Neural cell (in vitro differentiated cells): ENCODE measurements around the gene TNRC6C.

ENCODE experiments used
- EP300 ChIP-seq: fragments of 450-650 bp; conservative IDR thresholded peaks from 2 replicates; pipeline ENCODE4 v1.6.1; 2014; ENCODE audit warnings: antibody characterized with exemption, mild to moderate bottlenecking, moderate library complexity; ENCODE audit not compliant: poor library complexity, severe bottlenecking
- EZH2 ChIP-seq: fragments of 200-600, 300-800 bp; shearing (Covaris generic), sonication (generic); IDR thresholded peaks from 2 replicates; pipeline ENCODE4 v1.6.1; 2014; ENCODE audit warnings: antibody characterized with exemption, low read length, borderline replicate concordance, mild to moderate bottlenecking; ENCODE audit not compliant: insufficient read depth, poor library complexity, severe bottlenecking
- MXI1 ChIP-seq: fragments of 450-650 bp; conservative IDR thresholded peaks from 2 replicates; pipeline ENCODE4 v1.6.1; 2014; ENCODE audit warnings: antibody characterized with exemption, mild to moderate bottlenecking; ENCODE audit not compliant: poor library complexity, severe bottlenecking
- POLR2AphosphoS5 ChIP-seq: IDR thresholded peaks from 2 replicates; pipeline ENCODE4 v1.6.1; 2012
- SMC3 ChIP-seq: fragments of 450-650 bp; conservative IDR thresholded peaks from 2 replicates; pipeline ENCODE4 v1.6.1; 2014; ENCODE audit warnings: antibody characterized with exemption, mild to moderate bottlenecking, moderate library complexity; ENCODE audit not compliant: poor library complexity
- TF ChIP-seq, protein P1 (sequence below): fragments of 450-650 bp; IDR thresholded peaks from 2 replicates; pipeline ENCODE4 v1.5.1; 2014; ENCODE audit warnings: antibody characterized with exemption, mild to moderate bottlenecking, moderate library complexity; ENCODE audit not compliant: poor library complexity, severe bottlenecking
- TF ChIP-seq, protein P2 (sequence below): IDR thresholded peaks from 2 replicates; pipeline ENCODE4 v1.6.1; 2012; ENCODE audit warnings: borderline replicate concordance

DNA sequence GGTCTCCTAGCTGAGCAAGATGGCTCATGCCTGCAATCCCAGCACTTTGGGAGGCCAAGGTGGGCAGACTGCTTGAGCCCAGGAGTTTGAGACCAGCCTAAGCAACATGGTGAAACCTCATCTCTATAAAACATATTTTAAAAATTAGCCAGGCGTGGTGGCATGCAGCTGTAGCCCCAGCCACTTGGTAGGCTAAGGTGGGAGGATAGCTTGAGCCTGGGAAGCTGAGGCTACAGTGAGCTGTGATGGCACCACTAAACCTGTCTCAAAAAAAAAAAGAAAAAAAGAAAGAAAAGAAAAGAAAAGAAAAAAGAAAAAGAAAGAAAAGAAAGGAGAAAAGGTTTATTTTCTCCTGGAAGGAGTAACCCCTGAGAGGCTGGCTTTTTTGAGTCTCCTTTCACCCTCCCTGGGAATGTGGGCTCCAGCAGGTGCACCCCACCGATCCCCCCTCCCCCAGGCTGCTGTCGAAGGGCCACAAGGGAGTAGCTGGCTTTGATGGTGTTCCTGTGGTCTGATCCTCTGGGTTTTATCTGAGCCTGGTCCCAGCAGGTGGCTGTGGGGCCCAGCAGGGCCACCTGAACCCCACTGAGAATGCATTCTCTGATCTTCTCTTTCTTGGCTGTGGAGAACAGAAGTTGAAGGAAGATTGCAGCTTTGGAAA is 29.9 kb upstream of the TNRC6C start:
- no peak for TF ChIP-seq POLR2AphosphoS5
- TF ChIP-seq, protein P1, sequence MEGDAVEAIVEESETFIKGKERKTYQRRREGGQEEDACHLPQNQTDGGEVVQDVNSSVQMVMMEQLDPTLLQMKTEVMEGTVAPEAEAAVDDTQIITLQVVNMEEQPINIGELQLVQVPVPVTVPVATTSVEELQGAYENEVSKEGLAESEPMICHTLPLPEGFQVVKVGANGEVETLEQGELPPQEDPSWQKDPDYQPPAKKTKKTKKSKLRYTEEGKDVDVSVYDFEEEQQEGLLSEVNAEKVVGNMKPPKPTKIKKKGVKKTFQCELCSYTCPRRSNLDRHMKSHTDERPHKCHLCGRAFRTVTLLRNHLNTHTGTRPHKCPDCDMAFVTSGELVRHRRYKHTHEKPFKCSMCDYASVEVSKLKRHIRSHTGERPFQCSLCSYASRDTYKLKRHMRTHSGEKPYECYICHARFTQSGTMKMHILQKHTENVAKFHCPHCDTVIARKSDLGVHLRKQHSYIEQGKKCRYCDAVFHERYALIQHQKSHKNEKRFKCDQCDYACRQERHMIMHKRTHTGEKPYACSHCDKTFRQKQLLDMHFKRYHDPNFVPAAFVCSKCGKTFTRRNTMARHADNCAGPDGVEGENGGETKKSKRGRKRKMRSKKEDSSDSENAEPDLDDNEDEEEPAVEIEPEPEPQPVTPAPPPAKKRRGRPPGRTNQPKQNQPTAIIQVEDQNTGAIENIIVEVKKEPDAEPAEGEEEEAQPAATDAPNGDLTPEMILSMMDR: no peak
- no peak for TF ChIP-seq SMC3
- TF ChIP-seq EZH2: no peak
- TF ChIP-seq, protein P2, sequence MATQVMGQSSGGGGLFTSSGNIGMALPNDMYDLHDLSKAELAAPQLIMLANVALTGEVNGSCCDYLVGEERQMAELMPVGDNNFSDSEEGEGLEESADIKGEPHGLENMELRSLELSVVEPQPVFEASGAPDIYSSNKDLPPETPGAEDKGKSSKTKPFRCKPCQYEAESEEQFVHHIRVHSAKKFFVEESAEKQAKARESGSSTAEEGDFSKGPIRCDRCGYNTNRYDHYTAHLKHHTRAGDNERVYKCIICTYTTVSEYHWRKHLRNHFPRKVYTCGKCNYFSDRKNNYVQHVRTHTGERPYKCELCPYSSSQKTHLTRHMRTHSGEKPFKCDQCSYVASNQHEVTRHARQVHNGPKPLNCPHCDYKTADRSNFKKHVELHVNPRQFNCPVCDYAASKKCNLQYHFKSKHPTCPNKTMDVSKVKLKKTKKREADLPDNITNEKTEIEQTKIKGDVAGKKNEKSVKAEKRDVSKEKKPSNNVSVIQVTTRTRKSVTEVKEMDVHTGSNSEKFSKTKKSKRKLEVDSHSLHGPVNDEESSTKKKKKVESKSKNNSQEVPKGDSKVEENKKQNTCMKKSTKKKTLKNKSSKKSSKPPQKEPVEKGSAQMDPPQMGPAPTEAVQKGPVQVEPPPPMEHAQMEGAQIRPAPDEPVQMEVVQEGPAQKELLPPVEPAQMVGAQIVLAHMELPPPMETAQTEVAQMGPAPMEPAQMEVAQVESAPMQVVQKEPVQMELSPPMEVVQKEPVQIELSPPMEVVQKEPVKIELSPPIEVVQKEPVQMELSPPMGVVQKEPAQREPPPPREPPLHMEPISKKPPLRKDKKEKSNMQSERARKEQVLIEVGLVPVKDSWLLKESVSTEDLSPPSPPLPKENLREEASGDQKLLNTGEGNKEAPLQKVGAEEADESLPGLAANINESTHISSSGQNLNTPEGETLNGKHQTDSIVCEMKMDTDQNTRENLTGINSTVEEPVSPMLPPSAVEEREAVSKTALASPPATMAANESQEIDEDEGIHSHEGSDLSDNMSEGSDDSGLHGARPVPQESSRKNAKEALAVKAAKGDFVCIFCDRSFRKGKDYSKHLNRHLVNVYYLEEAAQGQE: no peak
- TF ChIP-seq EP300: no peak
- no peak for TF ChIP-seq MXI1
